HUES48 (cell line): ENCODE measurements around the gene ATP5F1E.

Experiments
- H3K27ac ChIP-seq: one replicate; pipeline ENCODE4 v1.7.0; 2013; ENCODE audit warnings: low read depth, low read length, inconsistent platforms
- H3K27me3 ChIP-seq: 2 replicates; pipeline ENCODE4 v1.6.1; 2013; ENCODE audit warnings: mild to moderate bottlenecking, low read length; ENCODE audit not compliant: control insufficient read depth, insufficient read depth
- H3K36me3 ChIP-seq: 2 replicates; pipeline ENCODE4 v1.6.1; 2013; ENCODE audit warnings: low read length; ENCODE audit not compliant: control insufficient read depth, insufficient read depth
- H3K4me1 ChIP-seq: 2 replicates; pipeline ENCODE4 v1.6.1; 2013; ENCODE audit warnings: mild to moderate bottlenecking, low read length; ENCODE audit not compliant: control insufficient read depth, insufficient read depth
- H3K4me3 ChIP-seq: 2 replicates; pipeline ENCODE4 v1.5.1; 2013; ENCODE audit warnings: mild to moderate bottlenecking, low read depth, low read length
- H3K9ac ChIP-seq: 2 replicates; pipeline ENCODE4 v1.6.1; 2013; ENCODE audit warnings: mild to moderate bottlenecking, low read depth, low read length, moderate library complexity
- H3K9me3 ChIP-seq: 2 replicates; pipeline ENCODE4 v1.6.1; 2013; ENCODE audit warnings: low read length; ENCODE audit not compliant: control insufficient read depth, insufficient read depth

The ATP5F1E gene

GRCh38 chr20:58976061-58976730 lies 55.9 kb downstream of the ATP5F1E start:
- Histone ChIP-seq H3K36me3 (no peaks in the 10 kb centered on the region), H3K27me3 (no peaks in the 10 kb centered on the region), H3K9ac (no peak overlapping the region), H3K4me3 (no peak overlapping the region), H3K9me3 (no peaks in the 10 kb centered on the region), H3K27ac (no peak overlapping the region), H3K4me1 (peaks cover 5% of the 10 kb centered on the region; the same call in 1 of the 2 replicates)
